ENCODE measurements around the gene NALF2.

Gene NALF2

DNA sequence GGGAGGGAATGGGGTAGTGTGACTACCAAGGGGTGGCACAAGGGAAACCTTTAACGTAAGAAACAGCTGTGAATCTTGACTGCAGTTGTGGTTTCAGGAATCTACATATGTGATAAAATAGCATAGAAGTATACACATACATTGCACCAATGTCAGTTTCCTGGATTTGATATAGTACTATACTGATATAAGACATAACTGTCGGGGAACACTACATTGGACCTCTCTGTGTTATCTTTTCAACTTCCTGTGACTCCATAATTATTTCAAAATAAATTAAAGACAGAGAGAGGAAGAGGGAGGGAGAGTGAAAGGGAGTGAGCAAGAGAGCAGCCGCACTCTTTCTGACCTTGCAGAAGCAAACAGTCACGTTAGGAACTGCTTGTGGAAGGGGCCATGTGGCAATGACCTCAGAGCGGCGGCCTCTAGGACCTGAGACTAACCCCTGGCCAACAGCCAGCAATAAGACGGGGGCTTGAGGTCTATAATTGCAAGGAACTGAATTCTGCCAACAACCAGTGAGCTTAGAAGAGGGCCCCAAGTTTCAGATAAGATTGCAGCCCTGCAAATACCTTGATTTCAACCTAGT, 47.4 kb downstream of the NALF2 start:
- Mint-ChIP-seq H3K36me3 (no peaks in the 10 kb centered on the region), H3K9me3 (ENCODE audit: low read depth) (no peaks in the 10 kb centered on the region), H3K4me1 (ENCODE audit: low read depth) (no peaks in the 10 kb centered on the region)

DNA sequence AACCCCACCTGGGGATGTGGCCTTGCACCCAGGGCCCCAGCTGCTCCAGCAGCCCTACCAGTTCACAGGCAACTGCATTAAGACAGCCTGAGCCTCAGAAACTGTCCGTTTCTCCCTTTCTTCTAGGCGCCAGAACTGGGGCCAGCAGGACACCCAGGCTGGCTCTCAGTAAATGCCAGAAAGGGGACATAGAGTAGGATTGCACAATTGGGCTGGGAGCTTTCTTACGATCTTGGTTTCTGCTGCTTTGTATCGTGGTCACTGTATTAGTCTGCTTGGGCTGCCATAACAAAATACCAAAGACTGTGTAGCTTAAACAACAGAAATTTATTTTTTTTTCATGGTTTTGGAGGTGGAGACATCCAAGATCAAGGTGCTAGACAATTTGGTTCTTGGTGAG, 48.4 kb downstream of the NALF2 start:
- Mint-ChIP-seq H3K4me1 (ENCODE audit: low read depth) (no peaks in the 10 kb centered on the region), H3K36me3 (no peaks in the 10 kb centered on the region), H3K27ac (no peak overlapping the region), H3K27me3 (peaks cover 1% of the 10 kb centered on the region), H3K4me3 (no peak overlapping the region), H3K9me3 (ENCODE audit: low read depth) (no peaks in the 10 kb centered on the region)

More for the DNA sequence above, 47.4 kb downstream of the NALF2 start:
- Mint-ChIP-seq H3K4me3 (no peak overlapping the region), H3K27ac (no peak overlapping the region), H3K27me3 (peaks cover 1% of the 10 kb centered on the region)
